NOMO-1 treated with DMSO at 0.1 percent for 48 hours (cell line): ENCODE data around the gene LIMCH1.
"Not testable (repeated sequence)": the region's sequence is repeated elsewhere in the genome, so short reads cannot be mapped to it uniquely, and the experiment has no call there.

Experiments
- DNase-seq: peaks from one replicate; lab custom pipeline; 2025; ENCODE audit not compliant: unreplicated experiment; lab: John Stamatoyannopoulos, UW

Gene LIMCH1

DNA sequence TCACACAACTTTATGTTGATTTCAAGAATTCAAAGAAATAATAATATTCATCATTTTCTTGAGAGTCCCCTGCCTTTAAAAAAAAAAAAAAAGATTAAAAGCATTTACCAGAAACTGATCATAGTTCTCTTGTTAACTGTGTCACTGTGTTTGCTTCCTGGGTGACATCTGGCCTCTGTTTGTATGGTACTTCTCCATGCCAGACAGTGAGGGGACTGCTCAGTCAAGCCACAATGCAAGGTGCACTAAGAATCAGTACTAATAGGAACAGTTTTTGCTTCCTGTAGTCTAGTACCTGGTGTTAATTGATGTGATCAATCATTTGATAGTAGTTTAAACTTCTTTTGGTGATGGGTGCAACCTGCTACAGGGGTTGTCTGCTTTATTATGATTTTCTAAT is 133.0 kb downstream of the LIMCH1 start:
- no peak for DNase-seq

DNA sequence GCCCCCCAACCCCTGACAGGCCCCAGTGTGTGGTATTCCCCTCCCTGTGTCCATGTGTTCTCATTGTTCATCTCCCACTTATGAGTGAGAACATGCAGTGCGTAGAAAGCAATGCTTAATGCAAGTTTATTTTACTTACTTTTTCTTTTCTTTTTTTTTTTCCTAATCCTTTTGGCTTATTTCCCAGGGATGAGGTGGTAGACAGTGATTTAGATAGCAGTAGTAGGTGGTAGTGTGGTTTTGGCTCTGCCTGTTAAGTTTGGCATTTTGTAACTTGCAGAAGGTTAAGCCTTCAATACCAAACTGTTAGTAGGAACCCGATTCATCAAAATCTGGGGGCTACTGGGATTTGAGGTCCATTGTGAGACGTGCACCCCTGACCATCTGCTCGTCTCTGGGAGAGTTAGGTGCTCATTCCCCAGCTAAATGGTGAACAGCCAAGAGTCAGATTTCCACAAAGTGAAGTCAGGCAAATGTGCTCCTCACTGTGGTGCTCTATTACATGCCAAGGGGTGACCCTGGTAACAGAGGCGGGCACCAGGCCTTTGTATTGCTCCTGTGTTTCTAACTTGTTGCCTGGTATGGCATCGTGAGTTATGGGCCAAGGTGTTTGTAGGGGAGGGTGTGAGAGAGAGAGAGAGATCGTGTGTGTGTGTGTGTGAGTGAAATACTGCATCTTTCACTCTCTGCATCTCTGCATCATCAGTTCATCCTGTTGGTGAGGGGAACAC is 140.3 kb downstream of the LIMCH1 start:
- DNase-seq, result no peak

DNA sequence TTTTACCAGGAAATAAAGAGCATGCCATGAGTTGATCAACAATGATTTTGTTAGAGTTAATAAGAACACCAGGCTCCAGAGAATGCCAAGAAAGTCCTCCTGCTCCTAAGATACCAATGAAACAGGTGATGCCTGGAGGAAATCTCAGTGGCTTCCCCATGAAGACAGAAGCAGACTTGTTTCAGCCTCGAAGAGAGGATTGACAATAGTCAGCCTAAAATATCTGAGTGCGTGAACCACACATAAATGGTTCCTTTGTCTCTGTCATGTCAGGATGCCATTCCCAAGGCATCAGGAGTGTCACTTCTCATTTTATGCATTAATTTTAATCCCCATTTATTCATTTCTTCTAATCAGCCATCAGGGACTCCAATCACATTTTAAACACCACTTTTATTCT is 141.0 kb downstream of the LIMCH1 start:
- no peak for DNase-seq

DNA sequence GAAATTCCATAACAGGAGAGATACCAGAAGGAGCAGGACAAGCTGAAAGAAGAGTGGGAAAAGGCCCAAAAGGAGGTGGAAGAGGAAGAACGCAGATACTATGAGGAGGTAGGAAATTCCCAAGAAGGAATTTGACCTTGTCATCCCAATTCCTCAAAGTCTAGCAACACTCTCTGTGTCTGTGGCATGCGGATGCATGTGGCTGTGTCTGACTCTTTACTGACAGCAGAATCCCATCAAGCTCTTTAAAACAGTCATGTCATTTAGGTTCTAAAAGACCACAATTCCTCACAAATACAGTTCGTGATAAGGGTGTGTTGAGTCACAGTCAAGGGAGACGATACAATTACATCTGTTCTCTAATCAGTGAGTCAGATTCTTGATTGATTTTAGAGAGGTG is 142.0 kb downstream of the LIMCH1 start:
- DNase-seq, result no peak

DNA sequence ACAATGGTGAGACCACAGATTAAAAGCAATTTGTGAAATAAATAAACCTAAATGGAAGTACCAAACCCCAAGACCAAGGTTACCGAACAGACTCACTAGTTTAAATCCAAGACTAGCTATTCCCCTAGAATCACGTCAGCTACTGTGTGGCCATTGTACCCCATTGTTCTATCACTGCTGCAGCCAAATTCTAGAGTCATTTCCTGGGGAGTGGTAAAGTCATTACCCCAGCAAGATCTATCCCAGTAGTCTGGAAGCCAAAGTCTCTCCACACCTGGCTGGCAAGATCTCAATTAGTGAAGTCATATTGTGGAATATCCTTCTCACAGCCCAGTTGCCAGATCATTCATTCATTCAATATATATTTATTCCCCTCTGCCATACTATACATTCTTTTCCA is 143.1 kb downstream of the LIMCH1 start:
- no peak for DNase-seq

DNA sequence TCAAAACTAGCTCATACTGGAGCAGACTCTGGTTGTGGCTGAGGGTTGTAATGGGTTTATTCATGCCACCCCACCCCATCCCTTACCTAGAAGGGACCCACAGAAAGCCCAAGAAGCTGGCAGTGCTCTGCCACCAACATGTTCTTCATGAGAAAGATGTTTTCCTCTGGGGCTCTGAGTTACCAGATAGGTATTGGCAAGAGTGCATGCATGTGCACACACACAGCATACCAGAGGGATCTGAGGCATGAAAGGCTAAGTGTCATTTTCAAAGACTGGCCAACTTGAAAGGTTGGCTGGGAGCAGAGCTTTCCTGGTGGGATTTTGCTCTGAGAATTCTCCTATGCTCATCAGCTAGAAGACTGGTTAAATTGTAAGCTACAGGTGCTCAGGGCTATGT is 145.4 kb downstream of the LIMCH1 start:
- DNase-seq, result no peak

DNA sequence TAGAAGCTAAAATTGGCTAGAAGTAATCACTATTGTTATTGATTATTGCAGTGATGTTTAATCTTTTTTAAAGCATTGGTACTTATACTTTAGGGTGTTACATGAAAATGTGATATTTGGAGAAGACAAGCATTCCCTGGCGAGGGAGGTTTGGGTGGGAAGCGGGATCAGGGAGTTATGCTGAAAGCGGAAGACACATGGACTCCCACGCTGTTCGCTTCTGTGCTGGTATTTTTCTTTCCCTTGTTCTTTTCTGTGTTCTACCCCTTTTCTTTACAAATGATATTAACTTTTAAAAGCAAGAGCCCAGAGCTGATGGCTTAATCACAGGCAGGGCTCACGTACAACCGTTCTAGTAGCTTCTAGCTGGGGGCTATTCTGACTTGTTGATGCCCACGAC is 148.9 kb downstream of the LIMCH1 start:
- no peak for DNase-seq

DNA sequence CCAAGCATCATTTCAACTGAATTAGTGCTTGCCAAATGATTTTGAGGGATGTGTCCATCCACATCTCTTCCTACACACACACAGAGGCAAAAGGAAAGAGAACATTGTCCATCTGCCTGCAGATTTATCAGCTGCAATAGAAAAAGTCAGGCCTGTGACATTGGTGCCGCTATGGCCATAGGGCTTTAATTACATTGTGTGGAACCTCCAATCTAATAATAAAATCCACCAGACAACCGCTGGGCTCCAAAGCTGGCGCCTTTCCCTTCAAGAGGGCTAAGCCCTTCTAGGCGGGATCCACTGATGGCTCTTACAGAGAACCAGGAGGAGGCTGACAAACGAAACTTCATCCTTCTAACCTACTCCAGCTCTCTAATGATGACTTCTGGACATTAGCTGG is 150.0 kb downstream of the LIMCH1 start:
- DNase-seq, result no peak

DNA sequence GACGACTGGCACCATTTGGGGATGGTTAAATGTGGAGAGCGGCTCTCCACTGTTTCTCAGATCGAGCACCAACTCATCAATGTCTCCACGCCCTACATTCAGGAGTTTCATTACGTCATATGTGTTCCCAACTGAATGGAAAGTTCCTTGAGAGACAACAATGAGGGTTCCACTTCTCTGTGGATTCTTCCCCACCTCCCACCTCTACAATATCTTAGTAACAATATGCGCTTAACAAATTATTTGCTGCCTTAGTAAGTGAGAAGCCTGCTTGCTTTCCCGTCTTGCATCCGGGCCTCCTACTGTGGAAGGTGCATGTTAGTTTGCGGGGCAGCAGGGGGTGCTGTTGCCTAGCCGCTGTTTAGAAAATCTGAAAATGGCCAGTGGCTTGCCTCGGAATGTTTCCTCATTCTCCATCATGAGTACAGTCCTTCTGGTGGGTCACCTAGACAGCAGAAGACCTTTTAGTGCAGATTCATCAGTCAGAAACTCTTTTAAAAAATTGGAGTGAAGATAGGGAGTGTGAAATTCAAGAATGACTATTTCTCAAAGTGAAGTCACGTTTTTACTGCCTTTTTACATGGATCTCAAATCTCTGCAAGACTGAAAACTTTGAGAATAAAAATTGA is 154.9 kb downstream of the LIMCH1 start:
- peak; percentile 67 for DNase-seq

DNA sequence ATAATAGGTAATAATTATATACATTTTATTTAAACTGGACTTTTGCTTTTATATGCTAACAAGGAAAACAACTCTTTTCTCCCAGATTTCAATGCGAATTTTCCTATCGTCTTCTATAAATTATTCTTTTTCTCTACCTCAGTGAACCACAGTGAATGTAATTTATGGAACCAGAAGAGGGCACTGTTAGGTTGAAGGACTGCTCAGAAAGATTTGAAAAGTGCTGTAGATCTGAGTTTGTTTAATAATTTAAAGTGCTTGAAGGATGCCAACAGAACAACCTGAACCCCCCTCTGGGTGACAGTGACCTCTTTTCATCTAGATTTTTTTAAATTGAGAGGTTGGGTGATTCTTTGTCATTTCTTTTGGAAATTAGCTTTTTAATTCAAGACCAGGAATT is 155.7 kb downstream of the LIMCH1 start:
- peak; percentile 23 for DNase-seq

DNA sequence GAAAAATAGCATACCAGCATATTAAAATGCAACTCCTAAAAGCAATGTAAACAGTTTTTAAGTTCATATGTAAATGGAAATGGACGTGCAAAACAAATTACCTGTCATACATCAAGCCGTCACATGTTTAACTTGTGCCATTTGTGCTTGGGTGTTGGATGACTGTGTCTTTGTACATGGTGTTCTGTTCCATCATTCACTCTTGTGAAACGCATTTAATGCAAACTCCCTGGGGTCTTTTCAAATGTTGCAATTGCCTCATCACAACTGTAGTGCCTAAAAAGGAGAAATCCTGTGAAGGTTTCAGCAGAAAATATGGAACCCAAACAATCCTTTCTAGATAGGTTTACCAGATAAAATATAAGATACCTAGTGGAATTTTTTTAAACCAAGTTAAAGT is 158.2 kb downstream of the LIMCH1 start:
- DNase-seq, result no peak

DNA sequence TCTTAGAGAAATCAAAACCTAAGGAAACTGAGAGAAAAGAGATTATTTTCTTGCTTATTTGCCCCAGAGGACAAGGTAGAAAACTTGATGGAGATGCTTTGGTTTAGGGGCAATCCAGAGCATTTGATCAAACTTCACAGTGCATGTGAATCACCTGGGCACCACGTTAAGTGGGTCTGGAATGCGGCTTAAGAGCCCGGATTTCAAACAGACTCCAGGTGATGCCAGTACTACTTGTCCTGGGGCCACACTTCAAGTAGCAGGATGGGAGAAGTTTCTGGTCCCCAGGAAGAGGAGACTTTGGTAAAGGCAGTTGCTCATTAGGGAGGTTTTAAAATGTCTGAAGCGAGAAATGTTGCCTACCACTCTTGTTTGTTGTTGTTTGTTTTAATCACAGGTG is 158.8 kb downstream of the LIMCH1 start:
- DNase-seq, result no peak

DNA sequence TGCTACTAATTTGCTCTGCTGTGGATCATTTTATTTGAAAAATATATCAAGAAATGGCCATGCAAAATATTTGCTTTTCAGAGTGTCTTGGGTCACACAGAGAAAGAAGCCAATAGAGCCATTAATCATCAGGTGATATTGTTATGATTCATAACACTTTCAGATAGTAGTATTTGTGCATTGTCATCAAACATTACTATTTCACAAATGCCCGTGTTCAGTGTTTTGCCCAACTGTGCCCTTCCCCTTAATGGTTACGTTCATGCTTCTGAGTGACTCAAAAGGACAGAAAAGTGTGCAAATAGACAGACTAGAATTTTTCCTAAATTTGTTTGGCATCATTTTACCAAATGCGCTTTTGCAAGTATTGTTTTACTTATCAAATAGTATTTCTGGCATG is 164.0 kb downstream of the LIMCH1 start:
- DNase-seq, result no peak

DNA sequence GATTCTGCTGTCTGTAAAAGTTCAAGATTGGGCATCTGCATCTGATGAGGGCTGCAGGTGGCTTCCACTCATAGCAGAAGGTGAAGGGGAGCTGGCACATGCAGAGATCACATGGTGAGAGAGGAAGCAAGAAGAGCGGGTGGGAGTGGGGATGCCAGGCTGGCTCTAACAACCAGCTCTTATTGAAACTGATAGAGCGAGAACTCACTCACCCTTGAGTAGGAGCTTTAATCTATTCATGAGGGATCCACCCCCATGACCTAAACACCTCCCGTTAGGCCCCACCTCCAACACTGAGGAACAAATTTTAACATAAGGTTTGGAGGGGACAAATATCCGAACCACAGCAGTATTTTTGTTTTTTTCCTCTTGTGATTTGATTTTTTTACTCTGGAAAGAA is 164.8 kb downstream of the LIMCH1 start:
- DNase-seq, result no peak

DNA sequence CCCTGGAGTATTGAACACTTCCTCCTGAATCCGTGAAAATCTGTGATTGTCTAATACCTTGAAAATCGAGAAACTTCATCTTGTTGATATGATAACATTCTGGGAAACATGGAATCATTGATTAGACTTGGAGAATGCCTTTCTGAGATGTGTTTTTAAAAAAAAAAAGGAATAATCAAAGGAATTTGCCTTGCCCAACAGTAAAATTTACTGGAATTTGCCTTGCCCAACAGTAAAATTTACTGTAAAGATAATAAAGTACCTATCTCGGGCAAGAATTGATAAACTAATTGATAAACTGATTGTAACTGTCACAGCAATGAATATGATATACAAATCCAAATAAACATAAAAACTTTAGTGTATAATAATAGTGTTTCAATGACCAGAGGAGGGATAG is 165.8 kb downstream of the LIMCH1 start:
- no peak for DNase-seq

DNA sequence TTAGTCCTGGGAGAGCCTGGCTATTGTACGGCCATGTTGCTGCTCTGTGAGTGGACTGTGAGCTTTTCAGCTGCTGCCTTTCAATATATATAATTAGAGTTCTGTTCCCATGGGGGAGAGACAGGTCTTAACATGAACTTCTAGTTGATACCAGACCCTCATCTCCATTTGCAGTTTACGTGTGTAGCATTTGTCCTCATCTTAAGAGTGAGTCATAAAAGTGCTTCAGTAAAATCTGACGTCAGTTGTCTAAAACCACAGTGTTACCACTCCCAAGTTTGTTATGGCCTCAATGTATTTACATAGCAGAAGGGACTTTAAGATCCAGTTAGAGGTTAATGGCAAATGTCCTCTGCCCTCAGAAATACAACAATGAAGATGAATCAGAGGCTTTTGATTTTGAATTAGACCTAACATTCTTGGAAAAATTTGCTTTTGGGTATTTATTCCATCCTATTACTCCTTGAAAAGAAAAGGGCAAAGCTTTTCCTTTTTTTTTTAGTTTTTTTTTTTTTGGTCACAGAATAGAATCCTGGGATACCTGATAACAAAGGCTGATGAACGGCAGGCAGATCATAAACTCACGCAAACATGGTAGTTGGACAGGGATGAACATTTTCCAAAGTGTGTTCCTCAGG is 172.0 kb downstream of the LIMCH1 start:
- no peak for DNase-seq

DNA sequence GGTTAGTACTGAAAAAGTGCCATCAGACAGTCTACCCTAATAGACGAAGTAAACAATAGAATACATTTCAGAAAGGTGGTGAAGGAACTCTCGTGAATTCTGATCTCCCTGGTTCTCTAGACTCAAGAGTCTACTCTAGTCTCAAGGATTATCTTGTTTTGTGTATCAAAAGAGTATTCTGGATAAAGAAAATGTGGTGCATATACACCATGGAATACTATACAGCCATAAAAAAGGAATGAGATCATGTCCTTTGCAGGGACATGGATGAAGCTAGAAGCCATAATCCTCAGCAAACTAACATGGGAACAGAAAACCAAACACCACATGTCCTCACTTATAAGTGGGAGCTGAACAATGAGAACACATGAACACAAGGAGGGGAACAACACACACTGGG is 173.7 kb downstream of the LIMCH1 start:
- DNase-seq, result not testable (repeated sequence)

DNA sequence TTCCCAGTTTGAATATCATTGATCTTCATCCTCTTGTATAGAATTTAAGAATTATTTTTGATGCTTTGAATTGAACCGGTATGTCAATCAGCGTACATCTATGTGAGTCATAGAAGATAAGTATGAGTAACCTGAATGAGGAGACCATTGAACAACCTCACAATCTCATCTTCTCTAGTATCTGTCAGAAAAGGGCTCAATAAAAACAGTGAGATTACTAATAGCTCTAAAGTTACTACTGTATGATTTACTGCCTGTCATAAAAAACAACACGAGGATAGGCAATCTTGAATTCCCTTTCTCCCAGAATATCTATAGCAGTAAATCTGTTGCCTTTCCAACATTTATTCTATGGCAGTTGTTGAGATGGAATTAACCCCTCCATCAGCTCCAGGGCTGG is 174.5 kb downstream of the LIMCH1 start:
- no peak for DNase-seq

DNA sequence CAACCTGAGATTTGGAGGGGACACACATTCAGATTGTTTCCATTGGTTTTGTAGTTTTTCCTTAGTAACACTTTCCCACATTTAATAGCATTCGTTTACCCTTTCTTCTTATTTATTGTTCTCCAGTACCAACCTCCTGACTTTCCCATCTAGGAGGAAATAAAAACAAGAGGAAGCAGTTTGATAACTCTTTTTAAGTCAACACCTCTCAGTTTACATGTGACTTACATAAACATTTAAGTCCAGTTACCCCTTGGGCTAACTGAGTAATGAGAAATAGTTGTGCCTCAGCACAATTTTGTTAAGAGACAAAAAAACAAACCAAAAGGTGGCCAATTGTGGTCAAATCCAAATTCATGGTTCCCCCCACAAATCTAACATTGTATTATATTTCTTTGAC is 175.8 kb downstream of the LIMCH1 start:
- no peak for DNase-seq

DNA sequence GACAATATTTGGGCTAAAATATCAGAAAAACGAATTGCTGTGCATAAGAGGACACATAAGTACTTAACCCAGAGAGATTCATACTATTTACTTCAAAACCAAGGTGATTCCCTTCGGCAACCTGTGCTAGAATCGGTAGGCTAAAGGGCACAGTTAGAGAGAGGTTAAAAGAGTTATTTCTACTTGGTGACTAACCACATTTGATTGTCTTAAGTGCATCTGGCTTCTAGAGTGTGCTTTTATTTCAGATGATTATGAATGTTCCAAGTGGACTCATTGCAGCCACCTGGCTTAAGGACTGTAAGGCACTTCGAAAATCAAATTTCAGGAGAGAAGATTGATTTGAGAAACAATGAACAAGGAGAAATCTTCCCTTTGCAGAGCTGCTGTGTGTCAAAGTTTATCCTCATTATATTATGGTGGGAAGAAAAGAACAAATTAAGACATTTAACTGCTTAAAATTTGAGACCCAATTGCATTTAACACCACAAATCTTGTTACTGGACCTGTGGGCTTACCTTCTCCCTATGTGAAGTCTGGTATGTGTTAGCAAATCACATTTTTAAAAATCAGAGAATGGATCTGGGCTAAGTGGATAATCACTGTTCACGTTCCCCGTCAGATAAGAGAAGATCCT is 176.5 kb downstream of the LIMCH1 start:
- no peak for DNase-seq

DNA sequence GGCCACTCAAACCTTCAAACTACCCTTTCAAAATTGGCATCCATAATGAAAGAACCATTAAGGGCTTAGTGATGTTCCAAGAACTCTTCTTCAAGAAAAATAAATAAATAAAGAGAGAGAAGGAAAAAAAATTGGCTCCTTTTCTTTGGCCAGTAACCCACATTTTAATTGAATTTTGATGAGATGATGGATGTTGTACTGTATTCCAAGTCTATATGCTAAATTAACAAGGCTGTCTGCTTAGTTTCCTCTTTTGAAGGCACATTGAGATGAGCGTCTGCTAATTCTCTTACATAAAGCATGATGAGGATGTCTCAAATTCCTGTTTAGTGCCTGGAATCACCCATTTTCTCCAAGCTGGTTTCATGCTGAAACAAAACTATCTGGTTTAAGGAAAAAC is 177.2 kb downstream of the LIMCH1 start:
- DNase-seq, result no peak

DNA sequence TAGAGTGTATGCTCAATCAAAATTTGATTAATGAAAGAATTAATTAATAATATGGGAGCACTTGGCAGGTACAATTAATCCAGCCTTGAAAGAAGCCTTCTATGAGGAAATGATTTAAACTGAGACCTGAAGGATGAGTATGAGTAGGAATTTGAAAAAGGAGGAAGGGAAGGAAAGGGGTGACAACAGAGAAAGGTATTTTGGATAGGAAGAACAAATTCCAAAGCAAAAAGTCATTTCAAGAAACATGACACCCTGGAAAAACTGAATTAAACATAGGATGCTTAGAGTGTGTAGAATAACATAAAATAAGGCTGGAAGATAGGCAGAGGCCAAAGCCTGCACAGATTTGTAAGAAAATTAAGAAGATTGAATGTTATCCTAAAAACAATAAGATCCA is 180.9 kb downstream of the LIMCH1 start:
- no peak for DNase-seq
